Activated CD8-positive, alpha-beta T cell treated with anti-CD3 and anti-CD28 coated beads for 36 hours (primary cell): ENCODE data around the gene BTC. TPM values are rescaled to one million over a fixed set of nuclear protein-coding genes. Genes with fewer than 3 reads are reported as not detected.

Source experiments
- ATAC-seq: fragments of 200-7000 bp; cut with Tn5 transposase; one replicate; pipeline ENCODE4 v1.10.0; 2021; ENCODE audit warnings: mild to moderate bottlenecking, moderate library complexity
- CTCF ChIA-PET: fragments of 350-600 bp; sonication (Branson Sonifier 250); formaldehyde crosslinking; loops from one replicate; lab custom pipeline; 2021; ENCODE audit warnings: antibody characterized with exemption; lab: Charles Lee
- POLR2A ChIA-PET: fragments of 350-600 bp; sonication (Branson Sonifier 250); formaldehyde crosslinking; loops from one replicate; lab custom pipeline; 2021; ENCODE audit warnings: antibody characterized with exemption; lab: Charles Lee
- DNase-seq: peaks from one replicate; pipeline ENCODE4 v3.0.0-alpha.2; 2020
- H3K27ac Mint-ChIP-seq: one replicate; pipeline ENCODE4 v1.8.0; 2021; ENCODE audit warnings: mild to moderate bottlenecking, mixed read lengths
- H3K27me3 Mint-ChIP-seq: one replicate; pipeline ENCODE4 v1.8.0; 2021; ENCODE audit warnings: mixed read lengths
- H3K36me3 Mint-ChIP-seq: one replicate; pipeline ENCODE4 v1.8.0; 2021; ENCODE audit warnings: low read depth, mixed read lengths
- H3K4me1 Mint-ChIP-seq: one replicate; pipeline ENCODE4 v1.8.0; 2021; ENCODE audit warnings: low read depth, mixed read lengths
- H3K4me3 Mint-ChIP-seq: one replicate; pipeline ENCODE4 v1.8.0; 2021; ENCODE audit warnings: mild to moderate bottlenecking, moderate library complexity, mixed read lengths
- H3K9me3 Mint-ChIP-seq: one replicate; pipeline ENCODE4 v1.8.0; 2021; ENCODE audit warnings: mixed read lengths
- intact Hi-C: fragments of 100-400 bp; cut with micrococcal nuclease; formaldehyde crosslinking; loops from one replicate; pipeline ENCODE4 v1.10.0; 2022
- total RNA-seq, 2 experiments: library from RNA; stranded (reverse); gene quantifications; one replicate each; pipeline ENCODE4 v1.2.3, GENCODE V29; 2021
- TF ChIP-seq, protein P1 (sequence below): fragments of 200-600 bp; IDR thresholded peaks from one replicate; pipeline ENCODE4 v1.8.0; 2022; ENCODE audit warnings: antibody characterized with exemption, mild to moderate bottlenecking

Gene BTC
- total RNA-seq, 2 experiments from 2014 or later = not detected

DNA sequence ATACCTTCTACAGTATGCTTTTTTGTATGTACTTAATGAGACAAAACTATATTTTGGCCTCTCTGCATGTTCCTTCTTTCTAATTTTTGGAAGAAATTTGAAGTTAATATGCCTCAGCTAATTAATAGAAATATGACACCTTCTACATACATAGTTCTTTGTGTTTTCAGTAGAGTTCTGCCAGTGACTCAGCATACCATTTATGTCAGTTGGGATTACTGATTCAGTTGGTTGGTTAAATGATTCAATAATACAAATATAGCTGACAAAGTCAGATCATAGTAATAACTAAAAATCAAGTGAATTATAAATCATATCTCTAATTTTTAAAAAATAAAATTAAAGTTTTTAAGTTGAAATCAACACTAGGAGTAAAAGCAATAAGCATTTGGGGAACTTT lies 16.8 kb downstream of the BTC start:
- H3K4me3 Mint-ChIP-seq = no peak overlapping the region
- ChIA-PET CTCF (no interaction called here), POLR2A (no interaction called here)
- TF ChIP-seq, protein P1, sequence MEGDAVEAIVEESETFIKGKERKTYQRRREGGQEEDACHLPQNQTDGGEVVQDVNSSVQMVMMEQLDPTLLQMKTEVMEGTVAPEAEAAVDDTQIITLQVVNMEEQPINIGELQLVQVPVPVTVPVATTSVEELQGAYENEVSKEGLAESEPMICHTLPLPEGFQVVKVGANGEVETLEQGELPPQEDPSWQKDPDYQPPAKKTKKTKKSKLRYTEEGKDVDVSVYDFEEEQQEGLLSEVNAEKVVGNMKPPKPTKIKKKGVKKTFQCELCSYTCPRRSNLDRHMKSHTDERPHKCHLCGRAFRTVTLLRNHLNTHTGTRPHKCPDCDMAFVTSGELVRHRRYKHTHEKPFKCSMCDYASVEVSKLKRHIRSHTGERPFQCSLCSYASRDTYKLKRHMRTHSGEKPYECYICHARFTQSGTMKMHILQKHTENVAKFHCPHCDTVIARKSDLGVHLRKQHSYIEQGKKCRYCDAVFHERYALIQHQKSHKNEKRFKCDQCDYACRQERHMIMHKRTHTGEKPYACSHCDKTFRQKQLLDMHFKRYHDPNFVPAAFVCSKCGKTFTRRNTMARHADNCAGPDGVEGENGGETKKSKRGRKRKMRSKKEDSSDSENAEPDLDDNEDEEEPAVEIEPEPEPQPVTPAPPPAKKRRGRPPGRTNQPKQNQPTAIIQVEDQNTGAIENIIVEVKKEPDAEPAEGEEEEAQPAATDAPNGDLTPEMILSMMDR = no peak
- no peak overlapping the region for H3K27ac Mint-ChIP-seq
- peaks cover 3% of the 10 kb centered on the region for H3K27me3 Mint-ChIP-seq
- H3K9me3 Mint-ChIP-seq = no peaks in the 10 kb centered on the region
- intact Hi-C loops = no loop called here
- DNase-seq = no peak
- ATAC-seq = no peak
- no peaks in the 10 kb centered on the region for H3K4me1 Mint-ChIP-seq
- H3K36me3 Mint-ChIP-seq = no peaks in the 10 kb centered on the region

DNA sequence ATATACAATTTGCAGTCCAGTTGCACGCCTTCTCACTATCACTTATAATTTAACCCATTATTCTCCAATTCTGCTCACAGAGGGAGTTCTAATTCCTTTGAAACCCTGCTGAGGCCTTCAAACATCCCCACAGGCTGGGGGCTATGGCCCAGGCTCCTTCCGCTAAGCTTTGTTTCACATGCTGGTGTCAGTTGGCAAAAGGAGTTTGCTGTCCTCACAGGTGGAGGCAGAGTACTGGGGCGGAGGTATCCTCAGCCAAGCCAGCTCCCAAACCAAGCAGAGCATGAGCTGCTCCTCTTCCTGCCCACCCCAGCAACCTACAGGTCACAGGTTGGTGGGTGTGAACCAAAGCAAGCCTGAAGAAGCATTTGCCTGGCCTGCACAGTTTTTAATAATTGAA lies 21.5 kb downstream of the BTC start:
- Mint-ChIP-seq H3K9me3 (no peaks in the 10 kb centered on the region), H3K27ac (no peak overlapping the region)
- TF ChIP-seq, protein P1 = no peak

DNA sequence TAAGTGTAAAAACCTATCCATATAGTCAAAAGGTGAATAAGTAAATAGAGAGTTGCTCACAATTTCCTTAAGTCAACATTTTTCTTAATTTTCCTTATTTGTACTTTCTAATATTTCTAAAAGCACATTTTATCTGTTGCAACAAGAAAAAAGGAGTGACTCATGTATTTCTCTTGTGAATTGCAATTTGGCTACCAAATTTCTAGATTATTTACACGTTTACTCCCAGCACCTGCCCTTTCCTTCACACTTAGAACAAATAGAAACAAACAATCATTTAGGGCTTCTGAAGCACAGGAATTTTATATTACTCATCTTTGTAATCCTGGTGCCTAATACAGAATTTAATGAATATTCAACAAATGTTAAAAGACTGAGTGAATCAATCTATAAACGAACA lies 22.2 kb downstream of the BTC start:
- TF ChIP-seq, protein P1 = no peak
- ChIA-PET POLR2A (no interaction called here), CTCF (no interaction called here)
- ATAC-seq (no peak), DNase-seq (no peak)
- H3K4me1 Mint-ChIP-seq = no peaks in the 10 kb centered on the region
- no peaks in the 10 kb centered on the region for H3K36me3 Mint-ChIP-seq
- intact Hi-C loops = no loop called here
- H3K27me3 Mint-ChIP-seq = peaks cover 3% of the 10 kb centered on the region
- no peak overlapping the region for H3K27ac Mint-ChIP-seq
- no peak overlapping the region for H3K4me3 Mint-ChIP-seq
- H3K9me3 Mint-ChIP-seq = no peaks in the 10 kb centered on the region

More for the DNA sequence above, 21.5 kb downstream of the BTC start:
- Mint-ChIP-seq H3K4me3 (no peak overlapping the region), H3K4me1 (no peaks in the 10 kb centered on the region), H3K27me3 (peaks cover 3% of the 10 kb centered on the region), H3K36me3 (no peaks in the 10 kb centered on the region)
- ChIA-PET CTCF (no interaction called here), POLR2A (no interaction called here)
- ATAC-seq (no peak), DNase-seq (no peak)
- intact Hi-C loops = no loop called here

DNA sequence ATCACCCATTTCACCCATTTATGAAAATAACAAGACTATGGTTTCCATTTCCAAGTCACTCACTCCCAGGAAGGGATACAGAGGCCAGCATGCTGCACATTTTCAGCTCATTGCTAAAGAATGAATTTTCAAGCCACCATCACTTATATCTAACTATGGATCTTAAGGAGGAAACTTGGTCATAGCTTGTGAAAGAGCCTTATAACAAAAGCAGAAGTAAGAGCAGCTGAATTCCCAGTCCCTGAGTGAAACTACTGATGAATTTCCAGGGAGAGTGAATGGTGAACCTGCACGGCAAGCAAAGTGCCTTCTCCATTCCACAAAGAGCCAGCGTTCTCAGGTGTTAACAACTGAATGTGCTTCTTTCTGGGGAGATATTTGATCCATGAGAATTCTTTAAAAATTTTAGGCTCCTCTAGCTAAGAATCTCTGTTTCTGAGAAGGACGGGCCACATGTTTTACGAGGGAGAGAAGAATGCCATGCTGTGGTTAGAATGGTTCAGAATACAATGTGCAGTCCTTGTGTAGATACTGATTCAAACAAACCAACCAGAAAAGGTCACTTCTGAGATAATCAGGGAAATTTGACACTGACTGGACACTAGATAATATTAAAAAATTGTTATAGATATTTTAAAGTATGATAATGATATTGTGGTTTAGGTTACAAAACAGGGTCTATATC lies 24.0 kb downstream of the BTC start:
- H3K9me3 Mint-ChIP-seq = no peaks in the 10 kb centered on the region
- CTCF ChIA-PET = no interaction called here
- TF ChIP-seq, protein P1 = no peak
- intact Hi-C loops = no loop called here
- peaks cover 3% of the 10 kb centered on the region for H3K27me3 Mint-ChIP-seq
- POLR2A ChIA-PET = no interaction called here
- H3K4me1 Mint-ChIP-seq = no peaks in the 10 kb centered on the region
- H3K4me3 Mint-ChIP-seq = no peak overlapping the region
- ATAC-seq (no peak), DNase-seq (no peak)
- no peak overlapping the region for H3K27ac Mint-ChIP-seq
- no peaks in the 10 kb centered on the region for H3K36me3 Mint-ChIP-seq

DNA sequence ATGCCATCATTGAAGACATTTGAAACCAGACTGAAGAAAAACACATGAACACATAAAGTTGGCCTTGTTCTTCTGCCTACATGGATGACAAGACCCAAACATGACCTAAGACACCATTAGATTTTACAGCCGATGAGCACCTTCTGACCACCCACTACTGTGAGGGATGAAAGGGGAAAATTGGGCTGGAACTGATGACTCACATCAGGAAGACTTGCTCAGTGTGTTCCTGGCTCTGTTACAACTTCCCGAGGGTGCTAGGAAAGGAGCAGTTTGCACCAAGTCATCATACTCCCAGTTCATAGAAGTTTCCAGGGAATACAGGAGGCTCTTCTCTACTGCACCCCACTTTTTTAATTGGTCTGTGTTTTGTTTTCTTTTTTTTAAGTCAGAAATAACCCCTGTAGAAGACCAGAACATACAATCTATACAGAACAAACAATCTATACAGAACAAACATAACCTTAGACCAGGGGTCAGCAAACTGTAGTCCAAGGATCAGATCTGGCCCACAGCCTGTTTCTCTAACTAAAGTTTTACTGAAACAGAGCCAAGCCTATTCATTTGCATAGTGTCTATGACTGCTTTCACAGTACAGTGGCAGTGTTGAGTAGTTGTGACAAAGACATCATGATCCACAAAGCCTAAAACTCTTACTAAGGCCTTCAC lies 25.3 kb downstream of the BTC start:
- CTCF ChIA-PET = no interaction called here
- POLR2A ChIA-PET = no interaction called here

More for the DNA sequence above, 25.3 kb downstream of the BTC start:
- Mint-ChIP-seq H3K4me3 (no peak overlapping the region), H3K4me1 (no peaks in the 10 kb centered on the region), H3K27ac (no peak overlapping the region), H3K27me3 (no peaks in the 10 kb centered on the region), H3K36me3 (no peaks in the 10 kb centered on the region), H3K9me3 (no peaks in the 10 kb centered on the region)
- intact Hi-C loops = no loop called here
- TF ChIP-seq, protein P1 = no peak
- DNase-seq = no peak
- no peak for ATAC-seq
